GM11168 (cell line): ENCODE measurements around the gene SLC23A1.
"Not testable (repeated sequence)": the region's sequence is repeated elsewhere in the genome, so short reads cannot be mapped to it uniquely, and the experiment has no call there.

Experiments
- in situ Hi-C: fragments of 300-500 bp; cut with MboI; formaldehyde crosslinking; loops from one replicate; pipeline ENCODE4 v1.12.0; 2022; ENCODE audit warnings: low sequenced_read_pairs; ENCODE audit not compliant: unreplicated experiment

SLC23A1 gene

DNA sequence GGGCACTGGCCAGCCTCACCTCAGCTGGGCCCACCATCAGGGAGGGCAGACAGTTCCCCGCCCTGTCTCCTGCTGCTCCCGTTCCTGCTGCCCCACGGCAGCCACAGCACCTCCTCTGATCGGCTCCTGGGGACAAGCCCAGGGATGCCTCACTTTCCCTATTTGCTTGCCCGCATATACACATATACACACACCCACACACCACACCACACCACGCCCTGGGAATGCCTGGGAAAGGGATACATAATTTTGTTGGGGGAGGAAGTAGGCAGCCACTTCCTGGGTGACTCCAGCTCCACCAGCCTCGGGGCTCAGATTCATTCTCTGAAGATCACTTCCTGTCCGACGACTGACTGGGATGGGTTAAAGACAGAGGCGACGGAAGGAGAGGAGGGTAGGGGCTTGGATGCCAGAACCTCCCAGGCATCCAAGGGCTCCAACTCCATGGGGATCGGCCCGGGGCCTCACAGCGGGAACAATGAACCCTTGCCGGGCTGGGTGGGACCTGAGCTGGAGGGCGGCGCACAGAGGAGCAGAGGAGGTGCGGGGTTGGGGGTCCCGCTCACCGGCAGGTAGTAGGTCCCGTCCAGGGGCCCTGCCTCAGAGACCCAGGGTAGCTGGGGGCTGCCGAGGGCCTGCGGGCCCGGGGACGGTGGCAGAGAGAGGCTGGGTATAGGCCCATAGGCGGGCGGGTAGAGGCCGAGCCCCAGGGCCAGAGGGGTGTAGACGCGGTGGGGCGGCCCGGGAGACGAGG is 8.7 kb upstream of the SLC23A1 start:
- in situ Hi-C loops, result no loop called here

DNA sequence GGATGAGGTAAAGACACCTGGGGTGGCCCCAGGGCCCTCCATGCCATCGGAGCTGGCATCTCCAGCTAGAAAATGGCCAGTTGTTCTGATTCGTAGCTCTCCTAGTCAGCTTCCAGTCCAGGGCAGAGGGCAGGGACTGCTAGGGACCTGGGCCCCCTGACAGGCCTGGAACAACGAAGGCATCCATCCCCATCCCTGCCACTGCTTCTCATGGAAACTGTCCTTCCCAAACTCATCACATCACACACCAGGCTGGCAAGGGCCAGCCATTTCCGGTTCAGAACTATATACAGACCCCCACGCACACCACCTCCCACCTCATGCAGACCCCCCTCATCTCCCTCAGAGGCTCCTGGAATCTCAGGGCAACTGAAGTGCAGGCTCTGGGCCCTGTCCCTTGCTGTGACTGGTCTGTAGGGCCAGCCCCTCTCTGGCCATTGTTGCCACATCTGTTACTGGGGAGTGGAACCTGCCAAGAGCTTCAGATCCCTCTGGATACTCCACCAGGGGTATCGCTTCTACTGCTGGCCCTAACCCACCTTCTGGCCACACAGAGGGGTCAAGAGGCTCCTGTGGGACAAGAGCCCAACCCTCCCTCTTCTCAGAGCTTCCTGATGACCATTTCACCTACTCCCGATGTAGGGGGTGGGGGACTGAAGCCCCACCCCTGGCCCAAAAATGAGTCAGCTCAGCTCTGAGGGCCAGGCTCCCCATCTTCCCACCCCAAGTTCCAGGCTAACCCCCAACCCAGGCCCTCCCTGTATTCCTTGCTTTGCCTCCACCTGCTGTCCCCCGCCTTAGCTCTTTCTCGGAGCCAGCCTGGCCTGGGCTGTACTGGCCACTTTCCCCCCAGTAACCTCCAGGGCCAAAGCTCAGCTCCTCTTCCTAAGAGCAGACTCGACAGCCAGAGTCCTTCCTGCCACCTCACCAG is 7.8 kb upstream of the SLC23A1 start:
- in situ Hi-C loops, result no loop called here

DNA sequence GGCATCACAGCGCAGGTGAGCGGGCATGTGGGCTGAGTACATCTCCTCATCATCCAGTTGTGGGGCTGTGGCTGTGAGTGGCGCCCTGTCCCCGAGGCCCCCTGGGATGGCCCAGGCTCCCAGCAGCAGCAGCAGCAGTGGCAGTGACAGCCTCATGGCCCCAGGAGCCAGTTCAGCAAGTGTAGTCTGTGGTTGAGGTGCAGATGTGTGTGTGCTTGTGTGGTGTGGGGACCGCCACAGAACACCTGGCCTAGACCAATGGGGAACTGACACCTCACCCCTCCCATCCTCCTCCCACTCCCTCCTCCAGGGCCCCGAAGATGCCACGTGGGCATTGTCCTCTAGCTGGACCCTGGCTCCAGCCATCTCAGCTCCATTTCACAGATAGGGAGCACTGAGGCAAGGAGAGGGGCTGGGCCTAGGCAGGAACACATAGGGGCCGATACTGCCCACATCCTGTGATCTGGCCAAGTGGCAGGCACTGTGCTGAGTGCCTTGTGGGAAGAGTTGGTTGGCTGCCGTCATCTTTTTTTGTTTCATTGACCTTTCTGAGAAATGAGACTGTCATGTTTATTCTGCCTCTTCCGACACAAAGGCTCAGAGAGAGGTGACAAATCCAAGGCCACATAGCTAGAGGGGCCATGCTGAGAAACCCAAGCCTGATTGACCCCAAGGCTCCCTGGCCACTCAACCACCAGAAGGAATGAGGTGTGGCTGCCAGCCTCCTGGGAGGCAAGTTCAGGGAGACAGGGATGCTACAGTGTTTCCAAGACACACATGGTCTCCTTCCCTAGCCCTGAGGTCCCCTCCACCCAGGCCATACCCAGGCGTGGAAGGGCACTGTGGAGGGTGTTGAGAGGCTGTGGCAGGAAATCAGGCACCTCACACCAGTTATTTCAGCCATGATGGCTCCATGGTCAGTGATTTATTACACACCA is 6.9 kb upstream of the SLC23A1 start, which contains the start of gene MZB1:
TSS of gene MZB1 (minus strand) at position 213 of the 938 bp plus-strand sequence. CDS start at position 156, 57 bp downstream.
- in situ Hi-C loops, result no loop called here

DNA sequence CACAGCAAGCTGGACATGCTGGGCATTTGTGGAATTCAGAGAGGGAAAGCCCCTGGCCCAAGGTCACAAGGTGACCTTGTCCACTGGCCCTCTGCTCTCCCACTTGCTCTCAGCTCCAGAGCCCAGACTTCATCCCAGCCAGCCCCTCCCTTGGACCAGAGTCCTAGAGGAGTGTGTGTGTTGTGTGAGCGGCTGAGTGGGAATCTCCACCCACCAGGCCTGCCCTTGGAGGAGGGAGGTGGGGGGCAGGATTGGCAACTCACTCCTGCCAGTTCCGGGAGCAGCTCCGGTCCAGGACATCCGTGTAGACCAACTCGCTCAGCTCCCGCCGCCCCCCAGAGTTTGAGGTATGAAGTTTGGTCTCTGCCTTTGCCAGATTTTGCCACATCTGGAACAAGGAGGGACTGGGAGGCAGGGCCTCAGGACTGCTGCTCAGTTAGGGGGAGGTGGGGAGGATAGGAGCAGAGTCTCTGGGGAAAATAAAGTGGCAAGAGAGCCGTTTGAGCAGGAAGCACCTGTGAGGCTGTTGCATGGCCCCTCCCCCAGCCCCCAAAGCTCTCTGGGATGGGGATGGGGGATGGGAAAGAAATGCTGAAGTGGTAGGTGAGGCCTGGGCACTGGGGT is 5.2 kb upstream of the SLC23A1 start:
- in situ Hi-C loops, result no loop called here

DNA sequence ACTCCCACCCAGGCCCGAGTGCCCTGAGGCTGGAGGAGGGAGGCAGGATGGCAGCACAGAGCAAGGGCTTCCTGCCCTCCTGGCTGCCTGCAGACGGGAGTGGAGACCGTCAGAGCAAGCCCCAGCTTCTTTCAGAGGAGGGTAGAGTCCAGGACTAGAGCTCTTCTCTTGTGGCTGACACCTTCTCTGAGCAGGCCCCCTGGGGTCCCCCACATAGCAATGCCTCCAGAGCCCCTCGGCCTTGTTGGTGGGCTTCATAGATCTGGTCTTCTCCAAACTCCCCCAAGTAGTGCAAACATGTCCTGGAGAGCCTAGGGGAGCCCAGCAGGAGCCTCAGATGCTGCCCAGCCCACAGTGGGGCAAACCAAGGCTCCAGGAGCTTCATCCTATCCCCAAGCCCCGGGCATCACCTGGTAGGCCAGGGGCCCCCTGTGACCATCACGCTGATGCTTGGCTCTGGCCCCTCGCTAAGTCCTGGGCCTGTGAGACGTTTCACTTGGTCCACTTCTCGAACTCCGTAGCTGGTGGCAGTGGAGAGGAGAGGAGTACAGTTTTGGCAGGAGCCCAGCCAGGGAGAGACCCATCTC is 4.6 kb upstream of the SLC23A1 start:
- in situ Hi-C loops, result no loop called here

DNA sequence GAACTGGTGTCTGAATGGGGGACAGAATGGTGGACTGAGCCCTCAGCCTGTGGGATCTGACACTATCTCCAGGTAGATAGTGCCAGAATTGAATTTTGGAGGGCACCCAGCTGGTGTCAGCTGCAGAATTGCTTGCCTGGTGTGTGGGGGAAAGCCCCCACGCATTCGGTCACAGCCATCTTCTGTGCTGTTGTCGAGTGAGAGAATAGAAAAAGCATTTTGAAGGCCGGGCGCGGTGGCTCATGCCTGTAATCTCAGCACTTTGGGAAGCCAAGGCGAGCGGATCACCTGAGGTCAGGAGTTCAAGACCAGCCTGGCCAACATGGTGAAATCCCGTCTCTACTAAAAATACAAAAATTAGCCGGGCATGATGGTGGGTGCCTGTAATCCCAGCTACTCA is 3.9 kb upstream of the SLC23A1 start:
- in situ Hi-C loops, result not testable (repeated sequence)

DNA sequence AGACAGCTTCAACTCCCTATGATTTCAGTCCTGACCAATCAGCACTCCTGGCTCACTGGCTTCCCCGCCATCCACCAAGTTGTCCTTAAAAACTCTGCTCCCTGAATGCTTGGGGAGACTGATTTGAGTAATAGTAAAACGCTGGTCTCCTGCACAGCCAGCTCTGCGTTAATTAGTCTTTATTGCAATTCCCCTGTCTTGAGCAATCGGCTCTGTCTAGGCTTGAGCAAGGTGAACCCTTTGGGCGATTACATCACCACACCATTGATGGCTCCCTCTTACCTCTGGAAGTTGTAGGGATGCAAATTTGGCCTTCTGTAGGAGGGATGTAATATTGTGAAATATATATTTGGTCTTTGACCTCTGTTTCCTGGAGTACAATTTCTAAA is 2.9 kb upstream of the SLC23A1 start:
- in situ Hi-C loops, result no loop called here

DNA sequence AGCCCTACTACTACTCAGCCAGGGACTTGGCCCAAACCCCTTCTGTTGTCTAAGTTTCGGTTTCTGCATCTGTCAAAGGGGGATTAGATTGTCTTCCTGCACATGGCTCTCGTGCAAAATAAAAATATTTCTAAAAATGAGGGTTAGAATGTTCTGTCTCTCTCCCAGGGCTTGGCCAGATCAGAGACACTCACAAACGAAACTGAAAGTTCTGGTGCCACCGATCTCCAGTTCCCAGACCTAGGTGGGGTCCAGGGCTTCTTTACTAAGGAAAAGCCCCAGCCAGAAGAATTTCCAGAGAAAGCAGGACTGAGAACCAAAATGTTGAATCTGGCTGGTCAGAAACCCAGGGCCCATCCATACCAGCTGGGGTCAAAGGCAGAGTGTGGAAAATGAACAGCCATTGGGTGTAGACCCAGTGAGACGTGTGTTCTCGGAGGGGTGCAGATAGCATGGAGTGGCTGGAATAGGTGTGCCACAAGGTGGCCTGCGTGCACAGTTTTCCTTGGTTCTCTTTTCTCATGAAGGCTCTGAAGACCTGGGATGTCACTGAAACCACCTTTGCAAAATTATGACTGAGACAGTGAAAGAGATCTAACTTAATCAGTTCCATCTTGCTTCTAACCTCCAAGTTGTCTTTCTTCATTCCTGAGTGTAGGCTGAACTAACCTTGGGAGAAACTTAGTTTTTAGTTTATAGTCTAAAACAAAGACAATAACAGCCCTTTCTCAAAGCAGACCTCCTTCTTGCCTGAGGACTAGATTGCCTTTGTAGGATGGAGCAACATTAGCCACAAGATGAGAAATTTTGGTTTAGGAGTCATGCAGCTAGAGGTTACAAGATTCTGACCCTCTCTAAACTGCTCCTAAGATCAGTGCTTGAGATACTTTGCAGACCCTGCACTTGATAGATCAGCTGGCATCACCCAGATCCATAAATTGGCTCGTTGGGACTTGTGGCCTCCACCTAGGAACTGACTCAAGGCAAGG is 2.3 kb upstream of the SLC23A1 start:
- in situ Hi-C loops, result no loop called here

DNA sequence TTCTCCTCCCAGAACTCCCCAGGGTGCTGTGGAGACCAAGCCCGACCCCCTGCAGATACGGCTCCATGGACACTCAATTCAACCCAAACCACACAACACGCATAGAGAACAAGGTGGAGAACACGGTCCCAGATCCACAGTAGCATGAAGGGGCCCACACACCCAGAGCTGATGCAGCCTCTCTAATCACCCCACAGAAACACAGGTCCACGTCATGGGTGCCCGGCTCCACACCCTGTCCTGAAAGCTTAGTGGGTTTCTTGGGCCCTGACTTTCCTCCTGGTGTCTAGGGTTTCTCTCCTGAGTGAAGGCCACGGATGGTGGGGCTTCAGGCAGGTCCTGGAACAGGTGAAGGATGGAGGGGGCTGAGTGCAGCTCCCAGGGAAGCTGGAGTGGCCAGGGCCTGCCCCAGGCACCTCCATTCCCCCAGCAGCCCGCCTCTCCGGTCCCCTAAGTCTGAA is 1.5 kb upstream of the SLC23A1 start:
- in situ Hi-C loops, result no loop called here

DNA sequence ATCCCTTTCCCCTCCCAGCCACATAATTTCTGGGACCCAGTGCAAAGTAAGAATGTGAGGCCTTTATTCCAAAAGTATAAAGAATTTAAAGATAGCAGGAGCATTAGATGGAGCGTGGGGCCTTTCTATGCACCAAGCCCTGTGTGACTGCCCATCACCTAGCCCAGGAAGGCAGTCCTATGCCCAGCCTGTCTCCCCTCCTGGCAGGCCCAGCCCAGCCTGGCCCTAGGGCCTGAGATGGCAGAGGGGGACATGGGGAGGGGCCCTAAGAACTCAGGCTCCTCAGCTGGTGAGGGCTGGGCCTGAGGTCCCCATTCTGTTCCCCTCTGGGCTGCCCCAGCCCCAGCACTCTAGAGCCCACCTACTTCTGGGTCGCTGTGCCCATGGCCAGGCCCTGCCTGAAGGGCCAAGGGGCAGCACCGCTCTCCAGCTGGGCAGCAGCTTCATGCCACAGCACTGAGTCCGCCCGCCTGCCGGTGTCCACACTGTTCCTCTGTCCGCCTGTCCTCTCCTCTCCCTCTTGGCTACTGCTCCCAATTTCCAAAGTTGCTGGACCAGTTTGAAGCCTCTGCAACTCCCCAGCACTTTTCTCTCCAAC is 995 bp upstream of the SLC23A1 start:
- in situ Hi-C loops, result no loop called here

DNA sequence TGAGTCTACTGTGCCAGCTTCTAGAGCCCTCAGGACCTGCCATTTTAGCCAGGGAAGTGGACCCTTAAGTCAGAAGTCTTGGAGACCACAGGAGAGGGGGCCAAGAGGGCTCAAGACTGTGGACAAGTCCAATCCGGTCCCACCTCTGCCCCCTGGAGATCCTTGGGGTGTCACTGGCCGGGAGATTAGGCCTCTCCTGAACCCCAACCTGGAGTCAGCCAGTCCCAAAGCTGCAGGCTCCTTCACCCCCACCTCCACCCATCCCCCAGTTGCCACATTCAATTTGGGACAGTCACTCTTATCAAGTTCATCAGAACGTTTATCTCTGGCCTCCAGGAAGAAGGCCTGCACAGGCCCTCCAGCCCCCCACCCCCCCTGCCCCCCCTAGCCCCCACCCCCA is 290 bp downstream of the SLC23A1 start:
- in situ Hi-C loops, result no loop called here

DNA sequence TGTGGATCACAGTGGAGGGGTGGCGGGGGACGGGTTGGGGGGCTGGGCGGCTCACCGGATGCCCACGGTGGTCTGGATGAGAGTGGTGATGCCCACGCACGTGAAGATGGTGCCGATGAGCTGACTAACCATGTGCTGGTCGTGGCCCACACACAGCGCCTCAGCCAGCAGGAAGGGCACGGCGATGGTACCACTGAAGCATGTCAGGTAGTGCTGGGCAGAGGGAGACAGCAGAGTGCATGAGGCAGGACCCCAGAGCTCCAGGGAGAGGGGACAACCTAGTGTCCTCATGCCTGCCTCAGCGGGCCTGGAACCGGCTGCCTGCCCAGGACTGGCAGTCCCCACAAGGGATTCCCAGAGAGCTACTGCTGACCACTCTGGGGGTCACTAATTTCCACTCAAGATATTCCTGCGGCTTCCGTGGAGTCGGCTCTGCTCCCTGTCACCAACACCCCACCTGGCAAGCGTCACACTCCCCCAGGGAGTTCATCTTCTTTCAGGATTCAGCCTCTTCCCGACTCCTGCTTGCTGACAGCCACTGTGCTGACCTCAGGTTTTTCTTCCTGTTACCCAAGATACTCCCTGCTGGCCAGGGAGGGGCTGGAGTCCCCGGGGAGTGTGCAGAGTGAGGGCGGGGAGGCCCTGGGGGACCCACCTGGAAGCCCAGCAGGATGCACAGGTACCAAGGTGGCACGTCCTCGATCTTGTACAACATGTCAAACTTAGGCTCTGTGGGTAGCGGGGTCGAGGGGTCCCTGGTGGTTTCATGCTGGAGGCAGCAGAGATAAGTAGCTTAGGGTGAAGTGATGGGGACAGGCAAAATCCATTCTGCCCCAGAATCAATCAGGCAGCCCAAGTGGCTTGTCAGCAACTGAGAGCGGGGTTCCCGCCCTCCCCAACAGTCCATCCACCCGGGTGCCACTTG is 998 bp downstream of the SLC23A1 start:
- in situ Hi-C loops, result no loop called here

DNA sequence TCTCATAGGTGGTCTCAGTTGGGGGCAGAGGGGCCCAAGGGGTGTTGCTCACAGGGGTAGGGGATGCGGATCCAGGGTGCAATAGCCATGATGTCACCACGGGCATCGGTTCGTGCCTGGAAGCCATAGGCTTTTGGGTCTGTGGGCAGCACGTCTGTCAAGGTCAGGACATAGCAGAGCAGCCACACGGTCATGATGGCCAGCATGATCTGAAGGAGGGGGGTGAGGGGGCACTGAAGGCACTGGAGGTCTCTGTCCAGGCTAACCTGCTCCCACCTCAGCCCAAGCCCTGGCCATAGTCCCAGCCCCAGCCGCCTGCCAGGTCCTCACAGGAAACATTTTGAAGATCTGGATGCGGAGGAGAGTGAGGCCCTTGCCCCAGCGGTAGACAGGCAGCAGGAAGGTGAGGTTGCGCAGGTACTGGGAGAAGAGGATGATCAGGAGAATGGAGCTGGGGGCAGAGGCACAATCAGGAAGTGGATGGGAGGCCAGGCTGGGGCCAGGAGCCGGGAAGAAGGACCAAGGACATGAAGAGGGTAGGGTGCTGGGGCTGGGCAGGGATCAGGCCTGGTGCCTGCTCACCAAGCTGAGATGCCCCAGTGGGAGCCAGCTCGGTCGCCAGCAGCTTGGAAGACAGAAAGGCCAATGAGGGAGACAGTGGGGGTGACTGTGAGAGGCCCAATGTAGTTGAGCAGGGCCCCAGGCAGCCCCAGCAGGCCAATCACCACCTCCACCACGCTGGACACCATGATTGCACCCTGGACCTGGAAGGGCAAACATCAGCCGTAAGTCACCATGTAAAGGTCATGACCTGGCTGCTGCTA is 3.3 kb downstream of the SLC23A1 start:
- in situ Hi-C loops, result loop anchor here (5.0 kb wide), 1 partner anchor 38 kb away; the partner anchor contains the start of gene PAIP2

DNA sequence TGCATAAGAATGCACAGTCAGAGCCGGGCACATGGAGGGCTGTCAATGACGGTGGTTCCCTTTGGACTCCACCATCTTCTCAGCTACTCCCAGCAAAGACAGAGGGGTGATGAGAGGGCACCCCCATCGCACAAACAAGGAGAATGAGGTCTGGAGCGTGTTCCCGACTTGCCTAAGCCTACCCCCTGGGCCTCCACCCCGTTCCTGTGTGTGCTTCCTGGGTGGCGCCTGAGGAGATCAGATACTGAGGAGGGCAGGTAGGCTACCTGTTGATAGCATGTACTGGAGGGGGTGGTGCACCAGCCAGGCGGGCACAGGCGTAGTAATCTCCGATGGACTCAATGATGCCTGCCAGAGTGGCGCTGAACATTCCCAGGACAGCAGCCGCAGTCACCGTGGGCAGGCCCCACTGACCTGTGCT is 4.1 kb downstream of the SLC23A1 start:
- in situ Hi-C loops, result loop anchor here (5.0 kb wide), 1 partner anchor 37 kb away; the partner anchor contains the start of gene PAIP2

DNA sequence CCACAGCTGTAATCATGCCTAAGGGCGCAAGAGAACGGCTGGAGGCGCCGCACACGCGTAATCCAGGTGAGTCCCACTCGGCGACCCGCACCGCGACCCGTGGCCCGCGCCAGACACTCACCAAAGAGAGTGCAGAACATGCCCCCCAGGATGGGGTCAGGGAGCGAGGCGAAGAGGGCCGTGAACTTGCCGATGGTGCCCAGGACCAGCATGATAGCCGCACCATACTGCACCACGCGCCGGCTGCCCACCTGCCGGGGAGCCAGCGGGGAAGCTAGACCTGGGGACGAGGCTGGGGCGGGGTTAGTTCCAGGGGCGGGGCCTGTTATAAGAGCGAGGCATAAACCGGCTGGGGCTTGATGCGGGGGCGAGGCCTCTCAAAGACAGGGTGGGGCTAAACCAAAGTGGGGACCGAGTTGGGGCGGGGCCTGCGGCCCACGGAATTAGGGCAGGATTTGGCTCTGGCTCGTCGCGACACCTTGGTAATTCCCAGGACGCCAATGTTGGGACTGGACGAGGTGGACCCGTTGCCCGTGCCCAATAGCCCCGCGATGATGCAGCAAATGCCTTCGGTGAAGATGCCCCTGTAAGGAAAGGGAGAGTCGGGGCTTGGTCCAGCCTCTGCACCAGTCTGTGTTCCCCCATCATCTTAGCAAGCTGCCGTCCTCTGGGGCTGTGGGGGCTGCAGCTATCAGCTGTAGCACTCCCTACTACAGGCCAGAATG is 4.8 kb downstream of the SLC23A1 start:
- in situ Hi-C loops, result loop anchor here (5.0 kb wide), 1 partner anchor 36 kb away; the partner anchor contains the start of gene PAIP2
